Measurements from ENCODE around the gene TSPAN9. TPM values are rescaled to one million over a fixed set of nuclear protein-coding genes. Genes with fewer than 3 reads are reported as not detected.

The TSPAN9 gene
- total and polyA plus RNA-seq, 10 of the 15 experiments (the other 5 are each of a cell fraction or from before 2014, with no cell fraction given) = 0.03 to 1.0 (median 0.12) TPM; not detected in 5

GRCh38 chr12:3196488-3196887 lies 119.3 kb downstream of the TSPAN9 start:
- intact Hi-C loops (cut with micrococcal nuclease; ENCODE audit: unreplicated experiment) (no loop called here), in situ Hi-C loops (cut with MboI) (no loop called here)
- Histone ChIP-seq H3K27me3 (replicated peaks in 1 of 2; ENCODE audit: control insufficient read depth in 2 of 2, insufficient read depth in 2 of 2, low read length in 1 of 2) (peaks cover 6 to 17% of the 10 kb centered on the region in 2 experiments), H3K27ac (ENCODE audit: control insufficient read depth, insufficient read depth) (no peak overlapping the region), H4K20me1 (ENCODE audit: control insufficient read depth, insufficient read depth) (no peaks in the 10 kb centered on the region), H2AFZ (ENCODE audit: control insufficient read depth, low read depth, low read length) (no peak overlapping the region), H3K79me2 (ENCODE audit: control insufficient read depth, insufficient read depth, low read length) (no peaks in the 10 kb centered on the region), H3K4me3 (no peak overlapping the region), H3K9ac (ENCODE audit: control insufficient read depth, insufficient read depth, low read length) (no peak overlapping the region), H3K4me1 (ENCODE audit: control insufficient read depth, insufficient read depth, low read length) (no peaks in the 10 kb centered on the region), H3K4me2 (ENCODE audit: control insufficient read depth, insufficient read depth) (no peak overlapping the region), H3K9me3 (replicated peaks; ENCODE audit: control insufficient read depth, insufficient read depth, low read length) (no peaks in the 10 kb centered on the region), H3K36me3 (ENCODE audit: control insufficient read depth in 2 of 2, insufficient read depth in 2 of 2, low read length in 1 of 2) (no peaks in the 10 kb centered on the region)
- no TSS peak for BruUV-seq (replicated peaks)
- DNase-seq (ENCODE audit: low read depth, low spot score) = no peak
- FAIRE-seq = no peak
- ChIA-PET RAD21 (ENCODE audit: unreplicated experiment) (interaction anchor here (1.6 kb wide), 1 partner anchor 10 kb away, joined by 4 read pairs; no protein-coding TSS in a partner anchor), CTCF (interaction anchor here (0.9 kb wide), 1 partner anchor 10 kb away, joined by 3 read pairs; no protein-coding TSS in a partner anchor), SMC1A (ENCODE audit: uncharacterized antibody, unreplicated experiment) (no interaction called here), POLR2A (interaction anchor here (1.0 kb wide), 1 partner anchor 12 kb away, joined by 3 read pairs; no protein-coding TSS in a partner anchor)
- no peak for ATAC-seq
- TF ChIP-seq CHD2 (IDR thresholded peaks at IDR 0.05; ENCODE audit: borderline replicate concordance, low read depth, low read length) (no peak), E2F4 (IDR thresholded peaks at IDR 0.05; ENCODE audit: low read depth, low read length) (no peak), CREB1 (IDR thresholded peaks at IDR 0.05; ENCODE audit: low read depth) (no peak), RAD21 (IDR thresholded peaks at IDR 0.05; ENCODE audit: insufficient read depth, low read depth, low read length) (no peak), IKZF1 (conservative IDR thresholded peaks at IDR 0.05) (no peak), ZZZ3 (IDR thresholded peaks at IDR 0.05; ENCODE audit: control insufficient read depth, insufficient read length, low read depth) (no peak), NR2C2 (IDR thresholded peaks at IDR 0.05; ENCODE audit: borderline replicate concordance, control insufficient read depth, insufficient read length, low read depth) (no peak), MYC (IDR thresholded peaks at IDR 0.05; ENCODE audit: insufficient read depth, insufficient read length, insufficient replicate concordance, low read length, severe bottlenecking) (no peak), CBX3 (IDR thresholded peaks at IDR 0.05; ENCODE audit: borderline replicate concordance, low read depth) (no peak), ASH2L (IDR thresholded peaks at IDR 0.05; ENCODE audit: borderline replicate concordance, low read depth) (no peak), CEBPB (IDR thresholded peaks at IDR 0.05; ENCODE audit: borderline replicate concordance in 1 of 2, low read depth in 2 of 2, low read length in 2 of 2) (no peak), STAT1 (conservative IDR thresholded peaks at IDR 0.05) (no peak)
- 0% methylated on average over 1 of the region's 1 CpG for WGBS (ENCODE audit: insufficient coverage, insufficient replicate concordance, low lambda C conversion rate, missing lambda C conversion rate)
